HUES64 (cell line): ENCODE results near the gene RAB6B.

Experiments
- H3K27ac ChIP-seq: 2 replicates; pipeline ENCODE4 v1.7.0; 2013; ENCODE audit warnings: low read depth, low read length, inconsistent platforms
- H3K27me3 ChIP-seq: 2 replicates; pipeline ENCODE4 v1.6.1; 2013; ENCODE audit warnings: mild to moderate bottlenecking, low read length; ENCODE audit not compliant: insufficient read depth
- H3K36me3 ChIP-seq: 2 replicates; pipeline ENCODE4 v1.6.1; 2013; ENCODE audit warnings: mild to moderate bottlenecking, low read length; ENCODE audit not compliant: insufficient read depth
- H3K4me1 ChIP-seq: 2 replicates; pipeline ENCODE4 v1.6.1; 2013; ENCODE audit warnings: mild to moderate bottlenecking, low read length, moderate library complexity; ENCODE audit not compliant: insufficient read depth
- H3K4me3 ChIP-seq: 2 replicates; pipeline ENCODE4 v1.5.1; 2013; ENCODE audit warnings: mild to moderate bottlenecking, low read length, moderate library complexity
- H3K9ac ChIP-seq: 2 replicates; pipeline ENCODE4 v1.6.1; 2013; ENCODE audit warnings: mild to moderate bottlenecking, low read depth, low read length
- H3K9me3 ChIP-seq: 2 replicates; pipeline ENCODE4 v1.6.1; 2013; ENCODE audit warnings: low read depth, low read length; ENCODE audit not compliant: insufficient read depth
- WGBS: fragments of 150-250, 120-280 bp; methylation state at CpG from one replicate; pipeline ENCODE4 v1.1.7; 2013; ENCODE audit warnings: missing lambda C conversion rate; 5-methylcytosine and 5-hydroxymethylcytosine counted together

The RAB6B gene

GRCh38 chr3:133851266-133851906 lies 44.3 kb downstream of the RAB6B start:
- no peak overlapping the region for H3K27ac ChIP-seq
- 80% methylated on average over 5 of the region's 5 CpGs for WGBS

GRCh38 chr3:133850034-133850433 lies 45.6 kb downstream of the RAB6B start:
- H3K36me3 ChIP-seq: no peaks in the 10 kb centered on the region
- WGBS: 100% methylated on average over 1 of the region's 1 CpG
- H3K27ac ChIP-seq: no peak overlapping the region
- no peak overlapping the region for H3K4me3 ChIP-seq
- no peaks in the 10 kb centered on the region for H3K27me3 ChIP-seq
- H3K4me1 ChIP-seq: no peaks in the 10 kb centered on the region
- H3K9ac ChIP-seq: no peak overlapping the region
- H3K9me3 ChIP-seq: no peaks in the 10 kb centered on the region

More at GRCh38 chr3:133851266-133851906, 44.3 kb downstream of the RAB6B start:
- no peak overlapping the region for H3K4me3 ChIP-seq
- H3K27me3 ChIP-seq: no peaks in the 10 kb centered on the region
- 0 out of 2 replicates have a peak, but pooled peaks cover 5% of the 10 kb centered on the region for H3K4me1 ChIP-seq
- no peak overlapping the region for H3K9ac ChIP-seq
- no peaks in the 10 kb centered on the region for H3K9me3 ChIP-seq
- H3K36me3 ChIP-seq: no peaks in the 10 kb centered on the region

- no peak overlapping the region for H3K9ac ChIP-seq
- no peaks in the 10 kb centered on the region for H3K27me3 ChIP-seq
- no peaks in the 10 kb centered on the region for H3K4me1 ChIP-seq
- no peak overlapping the region for H3K27ac ChIP-seq
- no peak overlapping the region for H3K4me3 ChIP-seq
- no peaks in the 10 kb centered on the region for H3K9me3 ChIP-seq
- H3K36me3 ChIP-seq: no peaks in the 10 kb centered on the region
Observed at GRCh38 chr3:133849346-133849745, 46.3 kb downstream of the RAB6B start.

- no peak overlapping the region for H3K27ac ChIP-seq
- H3K9me3 ChIP-seq: no peaks in the 10 kb centered on the region
- no peak overlapping the region for H3K9ac ChIP-seq
- H3K4me1 ChIP-seq: no peaks in the 10 kb centered on the region
- no peaks in the 10 kb centered on the region for H3K36me3 ChIP-seq
- 94% methylated on average over 4 of the region's 4 CpGs for WGBS
- no peak overlapping the region for H3K4me3 ChIP-seq
- H3K27me3 ChIP-seq: no peaks in the 10 kb centered on the region
Observed at GRCh38 chr3:133845127-133845526, 50.6 kb downstream of the RAB6B start.

GRCh38 chr3:133843634-133844033 lies 52.0 kb downstream of the RAB6B start:
- Histone ChIP-seq H3K9ac (no peak overlapping the region), H3K27me3 (no peaks in the 10 kb centered on the region), H3K9me3 (no peaks in the 10 kb centered on the region), H3K4me1 (no peaks in the 10 kb centered on the region), H3K36me3 (no peaks in the 10 kb centered on the region), H3K27ac (no peak overlapping the region), H3K4me3 (no peak overlapping the region)
- 84% methylated on average over 7 of the region's 7 CpGs for WGBS

GRCh38 chr3:133842158-133842557 lies 53.5 kb downstream of the RAB6B start:
- no peak overlapping the region for H3K9ac ChIP-seq
- WGBS: 89% methylated on average over 4 of the region's 4 CpGs
- no peak overlapping the region for H3K27ac ChIP-seq
- H3K9me3 ChIP-seq: no peaks in the 10 kb centered on the region
- H3K36me3 ChIP-seq: no peaks in the 10 kb centered on the region
- H3K4me3 ChIP-seq: no peak overlapping the region
- no peaks in the 10 kb centered on the region for H3K27me3 ChIP-seq
- H3K4me1 ChIP-seq: no peaks in the 10 kb centered on the region

- H3K4me1 ChIP-seq: no peaks in the 10 kb centered on the region
- H3K27me3 ChIP-seq: no peaks in the 10 kb centered on the region
- no peaks in the 10 kb centered on the region for H3K36me3 ChIP-seq
- no peak overlapping the region for H3K4me3 ChIP-seq
- H3K9ac ChIP-seq: no peak overlapping the region
- WGBS: 94% methylated on average over 8 of the region's 8 CpGs
- no peaks in the 10 kb centered on the region for H3K9me3 ChIP-seq
- no peak overlapping the region for H3K27ac ChIP-seq
Observed at GRCh38 chr3:133841196-133841595, 54.5 kb downstream of the RAB6B start.

- H3K27me3 ChIP-seq: no peaks in the 10 kb centered on the region
- H3K4me1 ChIP-seq: no peaks in the 10 kb centered on the region
- WGBS: 94% methylated on average over 6 of the region's 6 CpGs
- H3K4me3 ChIP-seq: no peak overlapping the region
- no peak overlapping the region for H3K27ac ChIP-seq
- H3K9me3 ChIP-seq: no peaks in the 10 kb centered on the region
- no peaks in the 10 kb centered on the region for H3K36me3 ChIP-seq
- H3K9ac ChIP-seq: no peak overlapping the region
Observed at GRCh38 chr3:133840767-133841166, 54.9 kb downstream of the RAB6B start.

- WGBS: 91% methylated on average over 9 of the region's 9 CpGs
- Histone ChIP-seq H3K9ac (no peak overlapping the region), H3K27ac (no peak overlapping the region), H3K27me3 (no peaks in the 10 kb centered on the region), H3K4me3 (no peak overlapping the region), H3K4me1 (no peaks in the 10 kb centered on the region), H3K9me3 (no peaks in the 10 kb centered on the region), H3K36me3 (no peaks in the 10 kb centered on the region)
Observed at GRCh38 chr3:133840055-133840737, 55.5 kb downstream of the RAB6B start.

- H3K4me1 ChIP-seq: no peaks in the 10 kb centered on the region
- H3K27ac ChIP-seq: no peak overlapping the region
- H3K27me3 ChIP-seq: no peaks in the 10 kb centered on the region
- H3K4me3 ChIP-seq: no peak overlapping the region
- WGBS: 93% methylated on average over 12 of the region's 12 CpGs
- H3K36me3 ChIP-seq: no peaks in the 10 kb centered on the region
- H3K9me3 ChIP-seq: no peaks in the 10 kb centered on the region
- H3K9ac ChIP-seq: no peak overlapping the region
Observed at GRCh38 chr3:133838916-133839800, 56.5 kb downstream of the RAB6B start.

GRCh38 chr3:133838296-133838789 lies 57.3 kb downstream of the RAB6B start:
- WGBS: 95% methylated on average over 4 of the region's 4 CpGs
- Histone ChIP-seq H3K9me3 (no peaks in the 10 kb centered on the region), H3K4me3 (no peak overlapping the region), H3K9ac (no peak overlapping the region), H3K36me3 (no peaks in the 10 kb centered on the region), H3K27me3 (no peaks in the 10 kb centered on the region), H3K27ac (no peak overlapping the region), H3K4me1 (no peaks in the 10 kb centered on the region)
